Calu3 (cell line): Measurements from ENCODE around the gene F12. TPM values are rescaled to one million over a fixed set of nuclear protein-coding genes. Genes with fewer than 3 reads are reported as not detected.

ENCODE experiments used
- BruUV-seq: library from RNA; stranded (reverse); fragments of 400-500 nt; replicated peaks from 2 replicates; lab custom pipeline; 2021; lab: Mats Ljungman, UMichigan
- CTCF ChIA-PET: fragments of 300-600 bp; sonication (Branson Sonifier 250); formaldehyde crosslinking; loops from one replicate; lab custom pipeline; 2022; ENCODE audit warnings: antibody characterized with exemption; lab: Charles Lee
- DNase-seq: peaks from one replicate; pipeline ENCODE4 v3.0.0; 2022
- H3K27ac Mint-ChIP-seq: one replicate; pipeline ENCODE4 v1.8.0; 2022; ENCODE audit warnings: mixed read lengths; ENCODE audit not compliant: unreplicated experiment
- H3K27me3 Mint-ChIP-seq: one replicate; pipeline ENCODE4 v1.8.0; 2022; ENCODE audit warnings: mixed read lengths; ENCODE audit not compliant: unreplicated experiment
- H3K36me3 Mint-ChIP-seq: one replicate; pipeline ENCODE4 v1.8.0; 2022; ENCODE audit warnings: mild to moderate bottlenecking, moderate library complexity, mixed read lengths; ENCODE audit not compliant: insufficient read depth, unreplicated experiment
- H3K4me1 Mint-ChIP-seq: one replicate; pipeline ENCODE4 v1.8.0; 2022; ENCODE audit warnings: mild to moderate bottlenecking, low read depth, mixed read lengths; ENCODE audit not compliant: unreplicated experiment
- H3K4me3 Mint-ChIP-seq: one replicate; pipeline ENCODE4 v1.8.0; 2022; ENCODE audit warnings: mild to moderate bottlenecking, low read depth, moderate library complexity, mixed read lengths; ENCODE audit not compliant: unreplicated experiment
- H3K9me3 Mint-ChIP-seq: one replicate; pipeline ENCODE4 v1.8.0; 2022; ENCODE audit warnings: low read depth, mixed read lengths; ENCODE audit not compliant: unreplicated experiment
- CTCF ChIP-seq: fragments of 200-600 bp; IDR thresholded peaks from one replicate; pipeline ENCODE4 v1.8.0; 2022; ENCODE audit warnings: antibody characterized with exemption; ENCODE audit not compliant: unreplicated experiment
- intact Hi-C: fragments of 100-400 bp; cut with micrococcal nuclease; formaldehyde crosslinking; loops from one replicate; pipeline ENCODE4 v1.10.0; 2022; ENCODE audit not compliant: unreplicated experiment
- total RNA-seq: library from RNA; stranded (reverse); gene quantifications from 2 replicates; pipeline ENCODE4 v1.2.3, GENCODE V29; 2022

F12 gene
- total RNA-seq, 1 experiment from 2014 or later: 14.3 TPM

GRCh38 chr5:177372910-177373309 is 36.5 kb downstream of the F12 start:
- BruUV-seq: no TSS peak
- Mint-ChIP-seq H3K4me3 (no peak overlapping the region), H3K27ac (no peak overlapping the region), H3K9me3 (no peaks in the 10 kb centered on the region), H3K27me3 (no peaks in the 10 kb centered on the region), H3K4me1 (peaks cover 34% of the 10 kb centered on the region), H3K36me3 (peaks cover 23% of the 10 kb centered on the region)
- intact Hi-C loops: no loop called here
- no peak for DNase-seq
- CTCF ChIA-PET: no interaction called here
- TF ChIP-seq CTCF: no peak

GRCh38 chr5:177372034-177372896 is 37.1 kb downstream of the F12 start:
- no peak for DNase-seq
- Mint-ChIP-seq H3K4me3 (peak overlapping the region; percentile 53), H3K4me1 (peaks cover 28% of the 10 kb centered on the region), H3K27me3 (no peaks in the 10 kb centered on the region), H3K27ac (no peak overlapping the region), H3K9me3 (no peaks in the 10 kb centered on the region), H3K36me3 (peaks cover 23% of the 10 kb centered on the region)
- CTCF ChIA-PET: interaction anchor here (1.1 to 3.8 kb wide), 3 partner anchors 13 to 30 kb away, joined by 3 to 46 read pairs (median 12); no protein-coding TSS in a partner anchor
- no peak for TF ChIP-seq CTCF
- no TSS peak for BruUV-seq
- intact Hi-C loops: no loop called here

- CTCF ChIA-PET: interaction anchor here (0.6 to 3.8 kb wide), 8 partner anchors 7 to 1143 kb away, joined by 3 to 46 read pairs (median 7); partner anchors contain the start of gene LMAN2
- peak overlapping the region; percentile 53 for H3K4me3 Mint-ChIP-seq
- peaks cover 26% of the 10 kb centered on the region for H3K4me1 Mint-ChIP-seq
- intact Hi-C loops: no loop called here
- TF ChIP-seq CTCF: no peak
- H3K36me3 Mint-ChIP-seq: peaks cover 23% of the 10 kb centered on the region
- H3K9me3 Mint-ChIP-seq: no peaks in the 10 kb centered on the region
- no peaks in the 10 kb centered on the region for H3K27me3 Mint-ChIP-seq
- H3K27ac Mint-ChIP-seq: no peak overlapping the region
- no peak for DNase-seq
- BruUV-seq: no TSS peak
These were observed 38.0 kb downstream of the F12 start for GRCh38 chr5:177371120-177372033.

GRCh38 chr5:177370488-177371119 is 38.8 kb downstream of the F12 start:
- H3K4me3 Mint-ChIP-seq: peak overlapping the region; percentile 53
- intact Hi-C loops: no loop called here
- peak; percentile 78 for DNase-seq
- BruUV-seq: no TSS peak
- peak; percentile 16 for TF ChIP-seq CTCF
- peaks cover 19% of the 10 kb centered on the region for H3K36me3 Mint-ChIP-seq
- CTCF ChIA-PET: interaction anchor here (0.5 to 3.8 kb wide), 8 partner anchors 8 to 145 kb away, joined by 3 to 46 read pairs (median 7); partner anchors contain the start of gene LMAN2
- peaks cover 20% of the 10 kb centered on the region for H3K4me1 Mint-ChIP-seq
- H3K9me3 Mint-ChIP-seq: no peaks in the 10 kb centered on the region
- H3K27me3 Mint-ChIP-seq: no peaks in the 10 kb centered on the region
- H3K27ac Mint-ChIP-seq: no peak overlapping the region
